SK-N-MC (cell line): ENCODE results near the gene GAK.

Source experiments
- EZH2 ChIP-seq: fragments of 200-600 bp; sonication (generic); IDR thresholded peaks from one replicate; pipeline ENCODE4 v1.6.1; 2017; ENCODE audit warnings: antibody characterized with exemption
- FOXP2 ChIP-seq: optimal IDR thresholded peaks from 2 replicates; pipeline ENCODE3; 2011; ENCODE audit warnings: mild to moderate bottlenecking, moderate library complexity; ENCODE audit not compliant: insufficient read depth; ENCODE audit errors: extremely low read length, control extremely low read depth
- POLR2AphosphoS5 ChIP-seq: IDR thresholded peaks from 2 replicates; pipeline ENCODE4 v1.6.1; 2012; ENCODE audit warnings: mild to moderate bottlenecking, low read depth, low read length, borderline replicate concordance

- TF ChIP-seq POLR2AphosphoS5: no peak
- no peak for TF ChIP-seq EZH2
- no peak for TF ChIP-seq FOXP2
Measured at GRCh38 chr4:932713-933070, 576 bp upstream of the GAK start.
